ENCODE measurements around the gene SUCNR1. TPM values are rescaled to one million over a fixed set of nuclear protein-coding genes. Genes with fewer than 3 reads are reported as not detected.

Gene SUCNR1
- total and polyA plus RNA-seq, 2 of the 13 experiments (the other 11 are each of a cell fraction or from before 2014, with no cell fraction given) = 0.03 TPM; not detected in 1

GRCh38 chr3:151905647-151906046, 32.2 kb downstream of the SUCNR1 start:
- Histone ChIP-seq H3K9ac (ENCODE audit: insufficient read depth, low read depth, low read length) (no peak overlapping the region), H4K20me1 (ENCODE audit: insufficient read depth, low read length) (no peaks in the 10 kb centered on the region), H3K27ac (ENCODE audit: extremely low read length, insufficient read depth, low read length) (no peak overlapping the region), H2AFZ (ENCODE audit: low read length) (no peak overlapping the region), H3K79me2 (ENCODE audit: insufficient read depth, low read length) (no peaks in the 10 kb centered on the region), H3K4me3 (replicated peaks in 1 of 3; ENCODE audit: insufficient read depth in 1 of 3, low read depth in 2 of 3, low read length in 3 of 3) (no peak overlapping the region), H3K9me3 (ENCODE audit: low read length) (no peaks in the 10 kb centered on the region), H3K27me3 (ENCODE audit: control insufficient read depth in 1 of 2, insufficient read depth in 2 of 2, low read length in 2 of 2) (no peaks in the 10 kb centered on the region), H3K4me2 (ENCODE audit: low read depth, low read length) (no peak overlapping the region), H3K4me1 (ENCODE audit: insufficient read depth, low read length) (no peaks in the 10 kb centered on the region), H3K36me3 (replicated peaks in 1 of 2; ENCODE audit: control insufficient read depth in 1 of 2, insufficient read depth in 2 of 2, low read length in 2 of 2) (no peaks in the 10 kb centered on the region)
- in situ Hi-C loops (cut with HindIII; ENCODE audit: extremely low pct_ligation_motif_present, low pct_unique_long_range_greater_than_20kb) (no loop called here), intact Hi-C loops (cut with micrococcal nuclease; ENCODE audit: unreplicated experiment) (no loop called here)
- WGBS (ENCODE audit: low lambda C conversion rate) = 2% methylated on average over 2 of the region's 2 CpGs
- BruUV-seq (replicated peaks) = no TSS peak
- no peak for FAIRE-seq
- POLR2A ChIA-PET = no interaction called here
- CTCF ChIA-PET (ENCODE audit: low intra/inter-chr PET ratio, low total read pairs) = no interaction called here
- no peak for DNase-seq (ENCODE audit: low spot score)
- ATAC-seq = no peak
- no peak for TF ChIP-seq GATAD1 (CRISPR knock-in tag; IDR thresholded peaks at IDR 0.05)
- TF ChIP-seq TBL1XR1 (IDR thresholded peaks at IDR 0.05; ENCODE audit: borderline replicate concordance, low read length, partially characterized antibody) = no peak
- TF ChIP-seq ZNF124 (CRISPR knock-in tag; IDR thresholded peaks at IDR 0.05) = no peak
- TF ChIP-seq ZNF20 (CRISPR knock-in tag; IDR thresholded peaks at IDR 0.05) = no peak
- TF ChIP-seq MZF1 (CRISPR knock-in tag; IDR thresholded peaks at IDR 0.05; ENCODE audit: borderline replicate concordance) = no peak
- TF ChIP-seq ZFY (CRISPR knock-in tag; IDR thresholded peaks at IDR 0.05) = no peak
- no peak for TF ChIP-seq KLF13 (CRISPR knock-in tag; IDR thresholded peaks at IDR 0.05)
- TF ChIP-seq ZNF543 (CRISPR knock-in tag; IDR thresholded peaks at IDR 0.05) = no peak
- TF ChIP-seq EED (CRISPR knock-in tag; IDR thresholded peaks at IDR 0.05) = no peak
- TF ChIP-seq ZNF589 (CRISPR knock-in tag; conservative IDR thresholded peaks at IDR 0.05) = no peak
- no peak for TF ChIP-seq REL (CRISPR knock-in tag; conservative IDR thresholded peaks at IDR 0.05)
- no peak for TF ChIP-seq IRF1 (CRISPR knock-in tag; IDR thresholded peaks at IDR 0.05; ENCODE audit: low read depth)
- TF ChIP-seq ZUFSP (CRISPR knock-in tag; IDR thresholded peaks at IDR 0.05; ENCODE audit: borderline replicate concordance) = no peak
- TF ChIP-seq, protein P1, sequence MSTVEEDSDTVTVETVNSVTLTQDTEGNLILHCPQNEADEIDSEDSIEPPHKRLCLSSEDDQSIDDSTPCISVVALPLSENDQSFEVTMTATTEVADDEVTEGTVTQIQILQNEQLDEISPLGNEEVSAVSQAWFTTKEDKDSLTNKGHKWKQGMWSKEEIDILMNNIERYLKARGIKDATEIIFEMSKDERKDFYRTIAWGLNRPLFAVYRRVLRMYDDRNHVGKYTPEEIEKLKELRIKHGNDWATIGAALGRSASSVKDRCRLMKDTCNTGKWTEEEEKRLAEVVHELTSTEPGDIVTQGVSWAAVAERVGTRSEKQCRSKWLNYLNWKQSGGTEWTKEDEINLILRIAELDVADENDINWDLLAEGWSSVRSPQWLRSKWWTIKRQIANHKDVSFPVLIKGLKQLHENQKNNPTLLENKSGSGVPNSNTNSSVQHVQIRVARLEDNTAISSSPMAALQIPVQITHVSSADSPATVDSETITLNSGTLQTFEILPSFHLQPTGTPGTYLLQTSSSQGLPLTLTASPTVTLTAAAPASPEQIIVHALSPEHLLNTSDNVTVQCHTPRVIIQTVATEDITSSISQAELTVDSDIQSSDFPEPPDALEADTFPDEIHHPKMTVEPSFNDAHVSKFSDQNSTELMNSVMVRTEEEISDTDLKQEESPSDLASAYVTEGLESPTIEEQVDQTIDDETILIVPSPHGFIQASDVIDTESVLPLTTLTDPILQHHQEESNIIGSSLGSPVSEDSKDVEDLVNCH (CRISPR knock-in tag; IDR thresholded peaks at IDR 0.05) = no peak
- TF ChIP-seq ZGPAT (CRISPR knock-in tag; IDR thresholded peaks at IDR 0.05) = no peak
- no peak for TF ChIP-seq GMEB1 (CRISPR knock-in tag; IDR thresholded peaks at IDR 0.05; ENCODE audit: borderline replicate concordance)
- TF ChIP-seq TEF (CRISPR knock-in tag; IDR thresholded peaks at IDR 0.05) = no peak
